HEK293 (cell line): Measurements from ENCODE around the gene TEPSIN.
A peak's percentile ranks its signal among the peaks of the same experiment; 100 is the strongest.

Source experiments
- BCL11A ChIP-seq: fragments of 450-650 bp; formaldehyde crosslinking; IDR thresholded peaks from 2 replicates; pipeline ENCODE4 v1.5.1; 2016; ENCODE audit warnings: low read depth, missing biosample characterization, missing genetic modification characterization
- BCL6B ChIP-seq: fragments of 450-650 bp; formaldehyde crosslinking; IDR thresholded peaks from 2 replicates; pipeline ENCODE4 v1.5.1; 2017; ENCODE audit warnings: missing biosample characterization, missing genetic modification characterization
- EGR2 ChIP-seq: fragments of 450-650 bp; formaldehyde crosslinking; IDR thresholded peaks from 2 replicates; pipeline ENCODE4 v1.5.1; 2016; ENCODE audit warnings: low read depth, missing biosample characterization, missing genetic modification characterization
- ELK4 ChIP-seq: IDR thresholded peaks from 2 replicates; pipeline ENCODE4 v1.6.1; 2011; ENCODE audit warnings: mild to moderate bottlenecking, low read depth, low read length, borderline replicate concordance
- GLI4 ChIP-seq: fragments of 450-650 bp; formaldehyde crosslinking; IDR thresholded peaks from 2 replicates; pipeline ENCODE4 v1.5.1; 2016; ENCODE audit warnings: missing biosample characterization, missing genetic modification characterization
- HOXC10 ChIP-seq: sonication (generic); formaldehyde crosslinking; IDR thresholded peaks from 2 replicates; pipeline ENCODE4 v1.8.1; 2023; ENCODE audit warnings: mild to moderate bottlenecking, missing genetic modification reagents
- PRDM4 ChIP-seq: fragments of 450-650 bp; formaldehyde crosslinking; IDR thresholded peaks from 2 replicates; pipeline ENCODE4 v1.5.1; 2017; ENCODE audit warnings: missing biosample characterization, missing genetic modification characterization
- SETDB1 ChIP-seq: IDR thresholded peaks from one replicate; pipeline ENCODE4 v1.6.1; 2017; ENCODE audit warnings: mild to moderate bottlenecking, low read length, moderate library complexity, mixed read lengths; ENCODE audit not compliant: insufficient read length
- SP2 ChIP-seq: fragments of 450-650 bp; formaldehyde crosslinking; IDR thresholded peaks from 2 replicates; pipeline ENCODE4 v1.5.1; 2016; ENCODE audit warnings: missing biosample characterization, missing genetic modification characterization
- TSHZ1 ChIP-seq: fragments of 450-650 bp; formaldehyde crosslinking; IDR thresholded peaks from 2 replicates; pipeline ENCODE4 v1.5.1; 2016; ENCODE audit warnings: missing biosample characterization, missing genetic modification characterization, borderline replicate concordance
- ZBTB20 ChIP-seq: fragments of 450-650 bp; formaldehyde crosslinking; IDR thresholded peaks from 2 replicates; pipeline ENCODE4 v1.5.1; 2016; ENCODE audit warnings: missing biosample characterization, missing genetic modification characterization
- ZBTB8A ChIP-seq: fragments of 450-650 bp; formaldehyde crosslinking; IDR thresholded peaks from 2 replicates; pipeline ENCODE4 v1.5.1; 2016; ENCODE audit warnings: missing biosample characterization, missing genetic modification characterization
- ZNF10 ChIP-seq: fragments of 450-650 bp; formaldehyde crosslinking; IDR thresholded peaks from 2 replicates; pipeline ENCODE4 v1.5.1; 2017; ENCODE audit warnings: missing biosample characterization, missing genetic modification characterization
- ZNF114 ChIP-seq: fragments of 450-650 bp; formaldehyde crosslinking; IDR thresholded peaks from 2 replicates; pipeline ENCODE4 v1.5.0; 2017; ENCODE audit warnings: missing biosample characterization, missing genetic modification characterization
- ZNF138 ChIP-seq: fragments of 450-650 bp; formaldehyde crosslinking; IDR thresholded peaks from 2 replicates; pipeline ENCODE4 v1.5.1; 2016; ENCODE audit warnings: missing biosample characterization, missing genetic modification characterization, borderline replicate concordance
- ZNF18 ChIP-seq: fragments of 450-650 bp; formaldehyde crosslinking; IDR thresholded peaks from 2 replicates; pipeline ENCODE4 v1.5.1; 2016; ENCODE audit warnings: missing biosample characterization, missing genetic modification characterization
- ZNF24 ChIP-seq: fragments of 450-650 bp; formaldehyde crosslinking; IDR thresholded peaks from 2 replicates; pipeline ENCODE4 v1.5.1; 2016; ENCODE audit warnings: missing biosample characterization, missing genetic modification characterization
- ZNF302 ChIP-seq: fragments of 450-650 bp; formaldehyde crosslinking; IDR thresholded peaks from 2 replicates; pipeline ENCODE4 v1.5.1; 2016; ENCODE audit warnings: missing biosample characterization, missing genetic modification characterization, low read depth
- ZNF488 ChIP-seq: fragments of 450-650 bp; formaldehyde crosslinking; IDR thresholded peaks from 2 replicates; pipeline ENCODE4 v1.5.1; 2016; ENCODE audit warnings: missing biosample characterization, missing genetic modification characterization
- ZNF558 ChIP-seq: fragments of 450-650 bp; formaldehyde crosslinking; IDR thresholded peaks from 2 replicates; pipeline ENCODE4 v1.5.1; 2016; ENCODE audit warnings: missing biosample characterization, missing genetic modification characterization
- ZNF580 ChIP-seq: fragments of 450-650 bp; formaldehyde crosslinking; IDR thresholded peaks from 2 replicates; pipeline ENCODE4 v1.5.1; 2016; ENCODE audit warnings: missing biosample characterization, missing genetic modification characterization
- ZNF585B ChIP-seq: fragments of 450-650 bp; formaldehyde crosslinking; IDR thresholded peaks from 2 replicates; pipeline ENCODE4 v1.5.1; 2016; ENCODE audit warnings: missing biosample characterization, missing genetic modification characterization
- ZNF626 ChIP-seq: fragments of 450-650 bp; sonication (Bioruptor Pico); formaldehyde crosslinking; IDR thresholded peaks from 2 replicates; pipeline ENCODE4 v1.5.1; 2018; ENCODE audit warnings: missing biosample characterization, missing genetic modification characterization, inconsistent platforms
- ZNF660 ChIP-seq: fragments of 450-650 bp; IDR thresholded peaks from 2 replicates; pipeline ENCODE4 v1.5.1; 2018; ENCODE audit warnings: missing biosample characterization, mild to moderate bottlenecking, missing genetic modification characterization
- ZNF664 ChIP-seq: fragments of 450-650 bp; formaldehyde crosslinking; IDR thresholded peaks from 2 replicates; pipeline ENCODE4 v1.5.1; 2016; ENCODE audit warnings: missing biosample characterization, missing genetic modification characterization
- ZNF704 ChIP-seq: fragments of 450-650 bp; formaldehyde crosslinking; IDR thresholded peaks from 2 replicates; pipeline ENCODE4 v1.5.1; 2016; ENCODE audit warnings: missing biosample characterization, missing genetic modification characterization
- ZNF707 ChIP-seq: fragments of 450-650 bp; formaldehyde crosslinking; IDR thresholded peaks from 2 replicates; pipeline ENCODE4 v1.5.1; 2016; ENCODE audit warnings: missing biosample characterization, missing genetic modification characterization

Gene TEPSIN

GRCh38 chr17:81253358-81254131, 14.7 kb upstream of the TEPSIN start (continued):
- TF ChIP-seq ZNF138 (tag by site-specific recombination) (no peak), ZNF24 (tag by site-specific recombination) (no peak), HOXC10 (no peak), TSHZ1 (tag by site-specific recombination) (peak; percentile 3; the same call in 1 of the 2 replicates), ZNF114 (tag by site-specific recombination) (no peak), SETDB1 (no peak), ZNF704 (tag by site-specific recombination) (no peak; the same call in 1 of the 2 replicates), ZNF664 (tag by site-specific recombination) (no peak), ZNF626 (tag by site-specific recombination) (no peak), ZBTB8A (tag by site-specific recombination) (peak; percentile 65), ZNF580 (tag by site-specific recombination) (peak; percentile 98), EGR2 (tag by site-specific recombination) (no peak), SP2 (no peak), ZNF488 (tag by site-specific recombination) (peak; percentile 80), ZNF10 (tag by site-specific recombination) (peak; percentile 98; the same call in 1 of the 2 replicates), BCL6B (tag by site-specific recombination) (no peak; the same call in 1 of the 2 replicates), ZNF302 (0 out of 2 replicates have a peak, but pooled peaks have one; percentile 33), ZNF660 (tag by site-specific recombination) (no peak), ZNF585B (tag by site-specific recombination) (peak; percentile 34; the same call in 1 of the 2 replicates), BCL11A (no peak; the same call in 1 of the 2 replicates), GLI4 (peak; percentile 91), ELK4 (no peak), ZBTB20 (peak; percentile 63; the same call in 1 of the 2 replicates), ZNF18 (tag by site-specific recombination) (peak; percentile 19; the same call in 1 of the 2 replicates), ZNF707 (tag by site-specific recombination) (peak; percentile 89), PRDM4 (peak; percentile 51; the same call in 1 of the 2 replicates), ZNF558 (tag by site-specific recombination) (no peak)
